Measurements from ENCODE around the gene SPAG7.
"Not testable (repeated sequence)": the region's sequence is repeated elsewhere in the genome, so short reads cannot be mapped to it uniquely, and the experiment has no call there.

Gene SPAG7

DNA sequence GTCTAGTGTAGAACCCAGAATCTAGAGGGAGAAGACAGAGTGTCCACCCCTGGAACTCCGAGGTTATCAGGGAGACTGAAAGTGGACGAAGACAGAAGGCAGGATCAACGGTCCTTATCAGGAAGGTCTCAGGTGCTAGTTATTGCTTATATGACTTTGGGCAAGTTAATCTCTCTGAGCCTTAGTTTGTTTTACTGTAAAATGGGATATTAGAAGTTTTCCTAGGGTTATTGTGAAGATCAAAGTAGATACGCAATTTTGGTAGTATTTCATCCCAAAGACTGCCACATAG, 26.4 kb downstream of the SPAG7 start:
- DNase-seq: no peak

DNA sequence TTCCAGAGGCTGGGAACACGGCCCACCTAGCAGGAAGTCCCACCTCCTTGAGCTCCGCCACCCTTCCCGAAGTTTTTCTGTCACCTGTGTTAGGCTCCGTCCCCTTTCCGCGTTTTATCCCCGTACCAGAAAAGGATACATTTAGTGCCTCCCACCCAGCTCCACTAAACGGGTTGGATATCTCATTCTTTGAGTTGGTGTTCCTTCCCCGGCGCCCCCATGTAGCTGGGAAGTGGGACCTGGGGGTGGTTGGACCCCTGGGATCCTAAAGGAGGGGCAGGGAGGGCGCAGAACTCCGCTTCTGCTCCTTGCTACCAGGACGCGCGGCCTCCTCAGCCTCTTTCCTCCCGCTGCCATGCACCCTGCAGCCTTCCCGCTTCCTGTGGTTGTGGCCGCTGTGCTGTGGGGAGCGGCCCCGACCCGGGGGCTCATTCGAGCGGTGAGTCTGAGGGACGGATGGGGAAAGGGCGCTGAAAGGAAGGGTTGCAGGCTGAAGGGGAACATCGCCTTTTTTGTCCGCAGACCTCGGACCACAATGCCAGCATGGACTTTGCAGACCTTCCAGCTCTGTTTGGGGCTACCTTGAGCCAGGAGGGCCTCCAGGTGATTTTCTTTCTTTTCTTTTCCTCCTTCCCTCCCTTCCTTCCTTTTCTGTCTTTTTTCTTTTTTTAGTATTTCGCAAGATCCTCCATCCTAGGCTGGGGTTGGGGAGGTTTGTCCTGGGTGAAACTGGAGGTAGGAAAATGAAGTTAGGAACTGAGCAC, 26.9 kb downstream of the SPAG7 start:
- in situ Hi-C loops (cut with HindIII; ENCODE audit: low pct_ligation_motif_present, low pct_unique_long_range_greater_than_20kb, low sequenced_read_pairs): no loop called here
- peak; percentile 32 for DNase-seq

More for the DNA sequence above, 26.4 kb downstream of the SPAG7 start:
- in situ Hi-C loops (cut with HindIII; ENCODE audit: low pct_ligation_motif_present, low pct_unique_long_range_greater_than_20kb, low sequenced_read_pairs): no loop called here

DNA sequence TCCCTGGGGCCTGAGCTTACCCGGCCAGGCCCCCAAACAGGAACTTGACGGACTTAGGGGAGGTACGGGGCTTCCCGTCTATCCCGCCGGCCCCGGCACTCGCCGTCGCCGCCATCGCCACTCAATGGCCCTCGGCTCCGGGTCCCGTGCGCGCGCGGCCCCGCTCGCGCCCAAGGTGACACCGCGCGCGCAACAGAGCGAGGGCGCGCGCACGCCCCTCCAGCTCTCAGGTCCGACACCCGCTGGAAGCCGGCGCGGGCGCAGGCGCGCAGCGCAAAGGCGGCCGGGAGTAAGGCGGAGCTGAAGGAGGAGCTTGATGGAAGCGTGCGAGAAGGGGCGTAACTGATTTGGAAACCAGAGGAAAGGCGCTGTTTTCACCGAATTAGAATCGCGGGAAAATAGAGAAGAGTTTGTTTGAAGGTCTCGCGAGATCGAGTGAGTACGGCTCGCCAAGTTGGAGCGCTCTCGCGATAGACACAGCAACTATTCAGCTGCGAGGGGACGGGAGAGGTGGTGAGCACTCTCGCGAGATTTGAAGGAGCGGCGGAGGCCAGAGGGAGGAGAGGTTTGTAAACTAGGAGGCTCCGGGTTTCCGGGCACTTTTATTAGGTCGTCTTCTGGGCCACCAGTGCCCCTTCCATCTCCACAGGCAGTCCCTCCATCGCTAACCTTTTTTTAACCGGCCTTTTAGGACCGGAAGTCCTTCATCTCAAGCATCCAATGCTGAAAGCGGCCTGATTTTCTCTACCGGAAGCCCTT, 27.6 kb downstream of the SPAG7 start, which contains the start of the genes RNF167 and SLC25A11:
TSS of gene RNF167 (plus strand) at position 473 of the 759 bp plus-strand sequence. CDS start 642 bp downstream, outside the sequence.
TSS of gene SLC25A11 (minus strand) at position 251 of the 759 bp plus-strand sequence. CDS start at position 115, 136 bp downstream.
- in situ Hi-C loops (cut with HindIII; ENCODE audit: low pct_ligation_motif_present, low pct_unique_long_range_greater_than_20kb, low sequenced_read_pairs): no loop called here
- DNase-seq: peak; percentile 100

GRCh38 chr17:4939546-4939795, 28.1 kb downstream of the SPAG7 start:
- DNase-seq: no peak
- in situ Hi-C loops (cut with HindIII; ENCODE audit: low pct_ligation_motif_present, low pct_unique_long_range_greater_than_20kb, low sequenced_read_pairs): no loop called here

GRCh38 chr17:4938688-4939545, 28.7 kb downstream of the SPAG7 start:
- DNase-seq: no peak
- in situ Hi-C loops (cut with HindIII; ENCODE audit: low pct_ligation_motif_present, low pct_unique_long_range_greater_than_20kb, low sequenced_read_pairs): no loop called here

- DNase-seq: no peak
Measured at GRCh38 chr17:4938069-4938491, 29.5 kb downstream of the SPAG7 start.

GRCh38 chr17:4937553-4937952, 30.1 kb downstream of the SPAG7 start:
- no peak for DNase-seq
- in situ Hi-C loops (cut with HindIII; ENCODE audit: low pct_ligation_motif_present, low pct_unique_long_range_greater_than_20kb, low sequenced_read_pairs): no loop called here

More at GRCh38 chr17:4938069-4938491, 29.5 kb downstream of the SPAG7 start:
- in situ Hi-C loops (cut with HindIII; ENCODE audit: low pct_ligation_motif_present, low pct_unique_long_range_greater_than_20kb, low sequenced_read_pairs): no loop called here

- in situ Hi-C loops (cut with HindIII; ENCODE audit: low pct_ligation_motif_present, low pct_unique_long_range_greater_than_20kb, low sequenced_read_pairs): no loop called here
- no peak for DNase-seq
Measured at GRCh38 chr17:4936436-4936835, 31.2 kb downstream of the SPAG7 start.

GRCh38 chr17:4935650-4936049, 32.0 kb downstream of the SPAG7 start:
- in situ Hi-C loops (cut with HindIII; ENCODE audit: low pct_ligation_motif_present, low pct_unique_long_range_greater_than_20kb, low sequenced_read_pairs): no loop called here
- no peak for DNase-seq

GRCh38 chr17:4934173-4934979, 33.2 kb downstream of the SPAG7 start:
- in situ Hi-C loops (cut with HindIII; ENCODE audit: low pct_ligation_motif_present, low pct_unique_long_range_greater_than_20kb, low sequenced_read_pairs): no loop called here
- DNase-seq: peak; percentile 79

GRCh38 chr17:4933646-4934045, 34.0 kb downstream of the SPAG7 start:
- in situ Hi-C loops (cut with HindIII; ENCODE audit: low pct_ligation_motif_present, low pct_unique_long_range_greater_than_20kb, low sequenced_read_pairs): no loop called here

GRCh38 chr17:4932756-4933155, 34.9 kb downstream of the SPAG7 start:
- in situ Hi-C loops (cut with HindIII; ENCODE audit: low pct_ligation_motif_present, low pct_unique_long_range_greater_than_20kb, low sequenced_read_pairs): no loop called here

More at GRCh38 chr17:4933646-4934045, 34.0 kb downstream of the SPAG7 start:
- no peak for DNase-seq

DNA sequence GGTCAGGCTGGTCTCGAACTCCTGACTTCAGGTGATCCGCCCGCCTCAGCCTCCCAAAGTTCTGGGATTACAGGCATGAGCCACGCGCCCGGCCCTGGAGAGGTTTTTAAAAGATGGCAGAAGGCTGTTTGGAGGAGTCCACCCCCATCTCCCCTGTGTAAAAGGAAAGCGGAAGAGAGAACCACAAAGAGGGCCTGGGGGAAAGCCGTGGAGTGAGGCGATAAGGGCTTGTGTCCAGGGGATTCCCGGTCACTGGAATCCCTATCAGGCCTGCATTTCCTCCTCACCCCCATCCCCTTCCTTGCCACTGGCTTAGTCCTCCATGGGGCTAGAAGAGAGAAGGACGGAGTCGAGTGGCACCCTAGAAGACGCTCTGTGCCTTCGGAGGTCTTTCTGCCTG, 35.7 kb downstream of the SPAG7 start, which contains the start of gene GP1BA:
TSS of gene GP1BA (plus strand) at position 315 of the 400 bp plus-strand sequence. CDS start 328 bp downstream, outside the sequence.
- in situ Hi-C loops (cut with HindIII; ENCODE audit: low pct_ligation_motif_present, low pct_unique_long_range_greater_than_20kb, low sequenced_read_pairs): no loop called here
- no peak for DNase-seq

More at GRCh38 chr17:4932756-4933155, 34.9 kb downstream of the SPAG7 start:
- no peak for DNase-seq

DNA sequence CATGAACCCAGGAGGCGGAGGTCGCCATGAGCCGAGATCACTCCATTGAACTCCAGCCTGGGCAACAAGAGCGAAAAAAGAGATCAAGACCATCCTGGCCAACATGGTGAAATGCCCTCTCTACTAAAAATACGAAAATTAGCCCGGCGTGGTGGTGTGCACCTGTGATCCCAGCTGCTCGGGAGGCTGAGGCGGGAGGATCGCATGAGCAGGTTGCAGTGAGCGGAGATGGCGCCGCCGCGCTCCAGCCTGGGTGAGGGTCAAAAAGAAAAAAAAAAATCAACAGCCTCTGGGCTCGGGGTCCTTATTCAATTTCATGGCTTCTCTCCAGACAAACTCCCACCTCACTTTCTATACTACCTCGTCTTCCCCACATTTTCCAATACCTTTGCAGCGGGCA, 38.7 kb downstream of the SPAG7 start:
- in situ Hi-C loops (cut with HindIII; ENCODE audit: low pct_ligation_motif_present, low pct_unique_long_range_greater_than_20kb, low sequenced_read_pairs): no loop called here
- no peak for DNase-seq

GRCh38 chr17:4926577-4927335, 40.9 kb downstream of the SPAG7 start:
- in situ Hi-C loops (cut with HindIII; ENCODE audit: low pct_ligation_motif_present, low pct_unique_long_range_greater_than_20kb, low sequenced_read_pairs): not testable (repeated sequence)

DNA sequence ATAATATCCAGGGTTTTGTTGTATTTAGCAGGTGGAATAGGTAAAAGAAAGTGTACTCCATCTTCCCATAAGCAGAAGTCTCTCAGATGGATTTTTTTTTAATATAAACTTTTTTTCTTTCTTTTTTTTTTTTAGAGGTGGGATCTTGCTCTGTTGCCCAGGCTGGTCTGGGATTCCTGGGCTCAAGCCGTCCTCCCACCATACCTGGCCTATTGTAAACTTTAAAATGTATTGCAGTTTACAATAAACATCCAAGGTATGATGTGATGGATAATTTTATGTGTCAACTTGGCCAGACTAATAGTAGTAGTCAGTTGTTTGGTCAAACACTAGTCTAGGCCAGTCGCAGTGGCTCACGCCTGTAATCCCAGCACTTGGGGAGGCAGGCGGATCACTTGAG, 46.3 kb downstream of the SPAG7 start:
- in situ Hi-C loops (cut with HindIII; ENCODE audit: low pct_ligation_motif_present, low pct_unique_long_range_greater_than_20kb, low sequenced_read_pairs): no loop called here
- no peak for DNase-seq

More at GRCh38 chr17:4926577-4927335, 40.9 kb downstream of the SPAG7 start:
- not testable (repeated sequence) for DNase-seq

DNA sequence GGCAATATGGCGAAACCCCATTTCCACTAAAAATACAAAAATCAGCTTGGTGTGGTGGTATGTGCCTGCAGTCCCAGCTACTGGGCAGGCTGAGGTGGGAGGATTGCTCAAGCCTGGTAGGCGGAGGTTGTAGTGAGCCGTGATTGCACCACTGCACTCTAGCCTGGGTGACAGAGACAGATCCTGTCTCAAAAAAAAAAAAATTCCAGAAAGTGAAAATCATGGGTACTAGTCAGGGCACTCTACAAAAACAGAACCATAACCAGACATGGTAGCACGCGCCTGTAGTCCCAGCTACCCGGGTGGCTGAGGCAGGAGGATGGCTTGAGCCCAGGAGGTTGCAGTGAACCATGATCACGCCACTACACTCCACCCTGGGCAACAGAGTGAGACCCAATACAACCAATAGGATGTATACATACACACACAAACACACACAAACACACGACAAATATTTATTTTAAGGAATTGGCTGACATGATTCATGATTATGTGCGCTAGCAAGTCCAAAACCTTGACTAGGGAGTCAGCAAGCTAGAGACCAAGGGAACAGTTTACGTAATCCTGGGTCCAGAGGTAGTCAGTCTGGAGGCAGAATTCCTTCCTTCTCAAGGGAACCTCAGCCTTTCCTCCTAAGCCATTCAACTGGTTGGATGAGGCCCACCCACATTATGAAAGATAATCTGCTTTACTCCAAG, 47.1 kb downstream of the SPAG7 start:
- no peak for DNase-seq
- in situ Hi-C loops (cut with HindIII; ENCODE audit: low pct_ligation_motif_present, low pct_unique_long_range_greater_than_20kb, low sequenced_read_pairs): no loop called here
